ENCODE results near the gene C16orf90.

The C16orf90 gene

DNA sequence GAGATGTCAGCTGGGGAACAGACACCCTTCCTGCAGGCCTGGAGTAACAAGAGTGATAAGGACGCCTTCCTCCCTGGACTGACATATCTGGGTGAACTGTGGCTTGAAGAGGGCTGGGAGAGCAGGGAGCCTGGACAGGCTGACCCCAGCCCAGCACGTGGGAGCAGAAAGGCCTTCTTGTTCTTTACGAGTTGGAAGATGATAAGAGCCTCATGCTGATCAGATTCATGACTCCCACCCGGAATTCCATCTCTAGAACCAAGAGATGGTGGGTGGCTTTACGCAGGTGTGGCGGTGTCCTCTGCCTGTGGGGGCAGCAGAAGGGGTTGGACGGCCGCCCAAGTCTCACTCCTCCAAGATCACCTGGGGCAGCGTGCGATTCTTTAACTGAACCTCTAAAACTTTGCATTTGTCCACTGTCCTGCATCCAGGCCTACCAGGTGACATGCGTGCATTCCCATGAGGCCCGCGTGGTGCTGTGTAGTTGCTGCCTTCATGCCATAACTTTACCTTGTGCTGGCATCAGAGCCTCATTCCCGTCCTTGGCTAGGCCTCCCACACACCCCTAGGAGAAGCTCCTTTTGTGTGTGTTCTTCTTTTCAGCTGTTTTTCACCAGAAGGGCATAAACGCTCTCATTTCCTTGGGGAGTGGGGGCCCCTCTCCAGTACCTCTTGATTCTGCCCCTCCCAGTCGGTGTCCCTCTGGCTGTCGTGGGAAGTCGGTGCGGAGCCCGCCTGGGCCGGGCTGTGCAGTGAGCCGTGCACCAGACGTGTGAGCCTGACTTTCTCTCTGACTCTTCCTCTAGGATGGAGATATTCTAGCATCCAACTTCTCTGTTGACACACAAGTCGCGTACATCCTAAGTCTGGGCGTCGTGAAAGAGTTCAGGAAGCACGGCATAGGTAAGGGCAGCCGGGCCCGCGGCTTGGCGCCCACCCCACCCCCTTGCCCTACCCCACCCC is 13.3 kb downstream of the C16orf90 start:
- ChIA-PET POLR2A (no interaction called here), CTCF (no interaction called here)
- TF ChIP-seq, protein P1, sequence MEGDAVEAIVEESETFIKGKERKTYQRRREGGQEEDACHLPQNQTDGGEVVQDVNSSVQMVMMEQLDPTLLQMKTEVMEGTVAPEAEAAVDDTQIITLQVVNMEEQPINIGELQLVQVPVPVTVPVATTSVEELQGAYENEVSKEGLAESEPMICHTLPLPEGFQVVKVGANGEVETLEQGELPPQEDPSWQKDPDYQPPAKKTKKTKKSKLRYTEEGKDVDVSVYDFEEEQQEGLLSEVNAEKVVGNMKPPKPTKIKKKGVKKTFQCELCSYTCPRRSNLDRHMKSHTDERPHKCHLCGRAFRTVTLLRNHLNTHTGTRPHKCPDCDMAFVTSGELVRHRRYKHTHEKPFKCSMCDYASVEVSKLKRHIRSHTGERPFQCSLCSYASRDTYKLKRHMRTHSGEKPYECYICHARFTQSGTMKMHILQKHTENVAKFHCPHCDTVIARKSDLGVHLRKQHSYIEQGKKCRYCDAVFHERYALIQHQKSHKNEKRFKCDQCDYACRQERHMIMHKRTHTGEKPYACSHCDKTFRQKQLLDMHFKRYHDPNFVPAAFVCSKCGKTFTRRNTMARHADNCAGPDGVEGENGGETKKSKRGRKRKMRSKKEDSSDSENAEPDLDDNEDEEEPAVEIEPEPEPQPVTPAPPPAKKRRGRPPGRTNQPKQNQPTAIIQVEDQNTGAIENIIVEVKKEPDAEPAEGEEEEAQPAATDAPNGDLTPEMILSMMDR (IDR thresholded peaks at IDR 0.05; ENCODE audit: control extremely low read depth, extremely low read depth, low read depth, missing control alignments) = no peak
- DNase-seq (ENCODE audit: extremely low spot score) = no peak

DNA sequence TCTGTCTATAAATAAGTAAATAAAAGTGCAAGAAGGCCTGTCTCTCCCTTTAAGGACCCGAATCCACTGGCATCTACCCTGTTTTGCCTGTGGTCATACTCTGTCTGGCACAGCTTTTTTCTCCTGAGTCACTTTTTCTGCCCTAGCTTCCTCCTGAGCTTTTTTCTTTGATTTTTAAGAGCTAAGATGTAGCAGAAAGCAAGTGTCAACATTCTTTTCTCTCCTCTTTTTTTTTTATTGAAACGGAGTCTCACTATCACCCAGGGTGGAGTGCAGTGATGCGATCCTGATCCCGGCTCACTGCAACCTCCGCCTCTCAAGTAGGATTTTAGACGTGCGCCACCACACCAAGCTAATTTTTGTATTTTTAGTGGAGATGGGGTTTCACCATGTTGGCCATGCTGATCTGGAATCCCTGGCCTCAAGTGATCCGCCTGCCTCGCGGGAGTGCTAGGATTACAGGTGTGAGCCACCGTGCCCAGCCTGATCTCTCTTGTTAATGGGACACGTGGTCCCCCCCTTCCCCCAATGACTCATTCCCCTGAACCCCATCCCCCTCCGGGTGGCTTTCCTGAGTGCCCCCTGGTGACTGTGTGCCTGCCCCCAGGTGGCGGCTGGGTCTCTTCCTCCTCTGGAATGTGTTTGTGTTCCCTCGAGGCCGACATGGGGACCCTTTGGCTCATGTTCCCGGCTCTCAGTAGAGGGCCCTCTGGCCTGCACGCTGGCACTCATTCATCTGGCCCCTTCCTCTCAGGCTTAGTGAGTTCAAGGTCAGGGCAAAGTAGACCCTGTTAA is 14.2 kb downstream of the C16orf90 start:
- ChIA-PET POLR2A (no interaction called here), CTCF (no interaction called here)

DNA sequence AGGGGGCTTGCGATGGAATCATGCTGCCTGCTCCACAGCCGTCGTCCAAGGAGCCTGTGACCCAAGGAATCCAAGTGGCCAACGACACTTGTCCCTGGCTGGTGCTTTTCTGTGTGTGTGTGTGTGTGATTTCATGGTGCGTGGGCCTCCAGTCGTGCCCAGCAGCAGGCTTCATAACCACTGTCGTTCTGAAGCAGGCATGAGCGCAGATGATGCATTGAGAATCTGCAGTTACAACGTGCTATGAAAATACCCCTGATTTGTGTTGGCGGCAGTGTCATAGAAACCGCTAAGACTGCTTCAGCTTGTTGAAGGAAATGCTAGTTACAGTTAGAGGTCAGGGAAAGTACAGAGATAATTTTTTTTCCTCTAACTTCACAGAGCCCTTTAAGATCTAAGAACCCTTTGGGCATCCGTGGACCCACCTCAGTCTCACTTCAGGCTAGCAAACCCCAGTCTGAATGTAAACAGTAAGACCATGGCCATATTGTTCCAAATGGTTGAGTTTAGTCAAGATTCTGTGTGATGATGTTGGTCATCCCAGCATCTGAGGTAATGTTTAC is 15.6 kb downstream of the C16orf90 start:
- ChIA-PET CTCF (no interaction called here), POLR2A (no interaction called here)
- TF ChIP-seq, protein P1 (IDR thresholded peaks at IDR 0.05; ENCODE audit: control extremely low read depth, extremely low read depth, low read depth, missing control alignments) = no peak
- DNase-seq (ENCODE audit: extremely low spot score) = no peak

More for the DNA sequence above, 14.2 kb downstream of the C16orf90 start:
- no peak for DNase-seq (ENCODE audit: extremely low spot score)
- TF ChIP-seq, protein P1 (IDR thresholded peaks at IDR 0.05; ENCODE audit: control extremely low read depth, extremely low read depth, low read depth, missing control alignments) = no peak

DNA sequence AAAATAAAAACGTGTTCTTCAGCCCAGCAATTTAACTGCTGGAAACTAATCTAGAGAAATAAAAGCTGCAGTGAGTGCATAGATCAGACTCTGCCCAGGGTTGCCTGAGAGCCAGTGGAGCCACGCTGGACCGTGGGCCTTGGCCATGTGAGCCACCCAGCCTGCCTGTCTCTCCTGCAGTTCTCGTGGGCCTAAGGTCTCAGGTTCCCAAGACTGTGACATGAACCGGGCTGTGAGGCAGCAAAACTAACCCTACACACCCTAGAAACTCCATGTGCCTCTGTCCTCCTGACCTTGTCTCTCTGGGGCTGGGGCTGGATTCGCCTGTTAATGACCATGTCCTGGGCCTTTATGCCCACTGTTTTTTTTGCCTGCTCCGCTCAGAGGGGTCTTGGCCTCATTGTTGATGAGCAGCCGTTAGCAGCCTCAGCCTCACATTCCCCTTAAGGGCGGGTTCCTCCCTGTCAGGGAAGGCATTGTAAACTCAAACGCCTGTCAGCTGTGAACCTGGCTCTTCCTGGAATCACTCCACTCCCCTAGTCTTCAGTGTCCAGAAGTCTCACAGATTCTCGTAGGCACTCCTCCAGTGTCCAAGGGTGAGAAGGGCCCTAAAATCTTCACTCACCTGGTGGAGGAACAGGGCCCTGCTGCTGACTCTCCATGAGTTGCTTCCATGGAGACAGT is 16.9 kb downstream of the C16orf90 start:
- ChIA-PET CTCF (no interaction called here), POLR2A (no interaction called here)
- TF ChIP-seq, protein P1 (IDR thresholded peaks at IDR 0.05; ENCODE audit: control extremely low read depth, extremely low read depth, low read depth, missing control alignments) = no peak
- DNase-seq (ENCODE audit: extremely low spot score) = no peak

DNA sequence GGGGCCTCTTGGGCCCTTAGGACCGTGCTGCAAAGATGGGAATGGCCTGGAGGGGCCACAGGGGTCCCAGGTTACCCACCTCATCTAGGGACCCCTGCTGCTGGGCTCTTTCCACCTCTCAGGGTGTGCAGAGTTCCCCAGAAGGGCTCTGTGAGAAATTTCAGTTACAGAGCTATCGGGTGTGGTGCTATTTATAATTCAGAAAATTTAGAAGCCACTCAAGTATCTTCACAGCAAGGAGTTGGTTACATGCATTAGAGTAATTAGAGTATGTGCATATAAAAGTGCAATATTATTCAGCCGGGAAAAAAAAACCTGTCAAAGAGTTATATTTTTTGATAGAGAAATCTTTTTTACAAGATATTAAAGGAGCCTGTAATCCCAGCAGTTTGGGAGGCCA is 18.9 kb downstream of the C16orf90 start:
- TF ChIP-seq, protein P1 (IDR thresholded peaks at IDR 0.05; ENCODE audit: control extremely low read depth, extremely low read depth, low read depth, missing control alignments) = no peak
- CTCF ChIA-PET = no interaction called here
- POLR2A ChIA-PET = interaction anchor here (0.5 kb wide), 1 partner anchor 15 kb away, joined by 3 read pairs; no protein-coding TSS in a partner anchor
- DNase-seq (ENCODE audit: extremely low spot score) = no peak
